WTC11 (cell line): ENCODE data around the gene ADK.

Experiments used
- ATF3 ChIP-seq: sonication (generic); formaldehyde crosslinking; conservative IDR thresholded peaks from 2 replicates; pipeline ENCODE4 v1.8.1; 2022; ENCODE audit warnings: mild to moderate bottlenecking, missing genetic modification reagents
- CREB1 ChIP-seq: sonication (generic); formaldehyde crosslinking; IDR thresholded peaks from 2 replicates; pipeline ENCODE4 v1.8.0; 2023; ENCODE audit warnings: mild to moderate bottlenecking, missing genetic modification reagents
- CTCF ChIP-seq: fragments of 200-600 bp; IDR thresholded peaks from 2 replicates; pipeline ENCODE4 v1.8.0; 2022; ENCODE audit warnings: antibody characterized with exemption
- NR2C2 ChIP-seq: sonication (generic); formaldehyde crosslinking; IDR thresholded peaks from 2 replicates; pipeline ENCODE4 v1.8.0; 2022; ENCODE audit warnings: mild to moderate bottlenecking, missing genetic modification reagents
- USF1 ChIP-seq: sonication (generic); formaldehyde crosslinking; IDR thresholded peaks from 2 replicates; pipeline ENCODE4 v1.8.0; 2022; ENCODE audit warnings: mild to moderate bottlenecking, missing genetic modification reagents
- USF2 ChIP-seq: sonication (generic); formaldehyde crosslinking; IDR thresholded peaks from 2 replicates; pipeline ENCODE4 v1.8.1; 2023; ENCODE audit warnings: mild to moderate bottlenecking, missing genetic modification reagents, moderate library complexity
- ZBTB21 ChIP-seq: sonication (generic); formaldehyde crosslinking; IDR thresholded peaks from 2 replicates; pipeline ENCODE4 v1.8.1; 2023; ENCODE audit warnings: mild to moderate bottlenecking, missing genetic modification reagents, borderline replicate concordance
- ZNF423 ChIP-seq: fragments of 250-450 bp; sonication (Bioruptor Pico); IDR thresholded peaks from 2 replicates; pipeline ENCODE4 v2.1.2; 2022; ENCODE audit warnings: mild to moderate bottlenecking, moderate library complexity
- TF ChIP-seq, protein P1 (sequence below): fragments of 250-450 bp; sonication (Bioruptor Pico); IDR thresholded peaks from 2 replicates; pipeline ENCODE4 v1.9.0; 2021; ENCODE audit warnings: mild to moderate bottlenecking, borderline replicate concordance

DNA sequence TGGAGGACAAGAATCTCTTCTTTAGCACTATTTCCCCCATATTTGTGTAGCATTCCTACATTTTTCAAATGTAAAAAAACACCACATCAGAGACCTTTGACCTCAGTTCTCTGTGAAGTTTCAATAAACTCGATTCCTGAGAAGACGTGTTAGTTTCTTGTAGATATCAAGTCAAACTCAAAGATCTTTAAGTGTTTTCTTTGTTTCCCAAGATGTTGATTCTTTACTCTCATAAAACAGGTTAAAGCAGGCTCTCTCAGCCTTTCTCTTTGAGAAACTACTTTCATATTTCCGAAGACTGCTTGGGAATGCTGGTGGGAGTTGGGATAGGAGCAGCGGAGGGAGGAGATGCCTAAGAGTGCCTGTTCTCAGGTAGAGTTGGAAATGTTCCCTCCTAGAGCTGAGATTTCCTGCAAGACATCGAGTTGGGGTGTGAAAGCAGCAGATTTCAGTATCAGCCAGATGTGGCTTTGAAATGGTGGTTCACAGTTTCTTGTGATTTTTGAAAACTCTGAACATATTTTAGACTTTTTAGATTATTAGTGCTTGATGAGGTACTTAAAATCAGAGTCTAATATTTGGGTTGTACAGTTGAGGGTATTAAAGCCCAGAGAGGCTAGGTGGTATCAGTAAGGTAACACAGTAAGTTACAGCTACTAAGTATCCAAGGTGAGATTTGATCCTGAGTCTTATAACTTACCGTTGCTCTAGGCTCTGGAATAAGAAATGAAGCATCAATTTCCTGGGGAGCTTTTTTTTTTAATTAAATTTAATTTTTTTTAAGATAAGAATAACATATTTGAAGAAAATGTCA, 13.9 kb downstream of the ADK start:
- TF ChIP-seq CTCF (no peak), USF2 (CRISPR knock-in tag) (no peak), USF1 (no peak), ZBTB21 (CRISPR knock-in tag) (no peak), ATF3 (no peak), CREB1 (CRISPR knock-in tag) (no peak), NR2C2 (CRISPR knock-in tag) (no peak), ZNF423 (CRISPR knock-in tag) (no peak)
- TF ChIP-seq, protein P1, sequence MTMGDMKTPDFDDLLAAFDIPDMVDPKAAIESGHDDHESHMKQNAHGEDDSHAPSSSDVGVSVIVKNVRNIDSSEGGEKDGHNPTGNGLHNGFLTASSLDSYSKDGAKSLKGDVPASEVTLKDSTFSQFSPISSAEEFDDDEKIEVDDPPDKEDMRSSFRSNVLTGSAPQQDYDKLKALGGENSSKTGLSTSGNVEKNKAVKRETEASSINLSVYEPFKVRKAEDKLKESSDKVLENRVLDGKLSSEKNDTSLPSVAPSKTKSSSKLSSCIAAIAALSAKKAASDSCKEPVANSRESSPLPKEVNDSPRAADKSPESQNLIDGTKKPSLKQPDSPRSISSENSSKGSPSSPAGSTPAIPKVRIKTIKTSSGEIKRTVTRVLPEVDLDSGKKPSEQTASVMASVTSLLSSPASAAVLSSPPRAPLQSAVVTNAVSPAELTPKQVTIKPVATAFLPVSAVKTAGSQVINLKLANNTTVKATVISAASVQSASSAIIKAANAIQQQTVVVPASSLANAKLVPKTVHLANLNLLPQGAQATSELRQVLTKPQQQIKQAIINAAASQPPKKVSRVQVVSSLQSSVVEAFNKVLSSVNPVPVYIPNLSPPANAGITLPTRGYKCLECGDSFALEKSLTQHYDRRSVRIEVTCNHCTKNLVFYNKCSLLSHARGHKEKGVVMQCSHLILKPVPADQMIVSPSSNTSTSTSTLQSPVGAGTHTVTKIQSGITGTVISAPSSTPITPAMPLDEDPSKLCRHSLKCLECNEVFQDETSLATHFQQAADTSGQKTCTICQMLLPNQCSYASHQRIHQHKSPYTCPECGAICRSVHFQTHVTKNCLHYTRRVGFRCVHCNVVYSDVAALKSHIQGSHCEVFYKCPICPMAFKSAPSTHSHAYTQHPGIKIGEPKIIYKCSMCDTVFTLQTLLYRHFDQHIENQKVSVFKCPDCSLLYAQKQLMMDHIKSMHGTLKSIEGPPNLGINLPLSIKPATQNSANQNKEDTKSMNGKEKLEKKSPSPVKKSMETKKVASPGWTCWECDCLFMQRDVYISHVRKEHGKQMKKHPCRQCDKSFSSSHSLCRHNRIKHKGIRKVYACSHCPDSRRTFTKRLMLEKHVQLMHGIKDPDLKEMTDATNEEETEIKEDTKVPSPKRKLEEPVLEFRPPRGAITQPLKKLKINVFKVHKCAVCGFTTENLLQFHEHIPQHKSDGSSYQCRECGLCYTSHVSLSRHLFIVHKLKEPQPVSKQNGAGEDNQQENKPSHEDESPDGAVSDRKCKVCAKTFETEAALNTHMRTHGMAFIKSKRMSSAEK (CRISPR knock-in tag): no peak
